Stimulated activated CD4-positive, alpha-beta T cell treated with anti-CD3 and anti-CD28 coated beads, Interleukin-1b, Interleukin-23, amount 100 ng/mL, for 1 hour (primary cell): ENCODE results near the gene TNFSF15.
"Not testable (repeated sequence)": the region's sequence is repeated elsewhere in the genome, so short reads cannot be mapped to it uniquely, and the experiment has no call there.

Source experiments
- DNase-seq, 2 donors: peaks; one replicate each; pipeline ENCODE4 v3.0.0-alpha.2; 2020; ENCODE audit warnings: low read depth in 2 of 2

TNFSF15 gene

DNA sequence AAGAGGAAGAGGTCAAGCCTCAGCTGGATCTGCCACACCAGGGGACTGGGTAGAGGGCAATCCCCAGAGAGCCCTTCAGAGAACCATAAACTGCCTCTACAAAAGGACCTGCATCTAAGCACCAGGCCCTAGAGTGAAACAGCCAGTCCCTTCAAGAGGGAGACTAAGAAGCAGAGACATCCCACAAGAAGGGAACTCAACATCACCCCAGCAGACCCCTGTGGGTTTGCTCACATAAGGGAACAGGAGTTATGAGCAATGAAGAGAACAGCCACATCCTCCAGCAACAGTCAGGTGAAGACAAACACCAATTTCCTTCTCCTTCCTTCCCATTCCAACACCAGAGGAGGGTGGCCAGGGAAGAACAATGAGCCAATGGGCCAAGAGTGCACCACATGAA lies 48.9 kb downstream of the TNFSF15 start:
- DNase-seq: no peak

DNA sequence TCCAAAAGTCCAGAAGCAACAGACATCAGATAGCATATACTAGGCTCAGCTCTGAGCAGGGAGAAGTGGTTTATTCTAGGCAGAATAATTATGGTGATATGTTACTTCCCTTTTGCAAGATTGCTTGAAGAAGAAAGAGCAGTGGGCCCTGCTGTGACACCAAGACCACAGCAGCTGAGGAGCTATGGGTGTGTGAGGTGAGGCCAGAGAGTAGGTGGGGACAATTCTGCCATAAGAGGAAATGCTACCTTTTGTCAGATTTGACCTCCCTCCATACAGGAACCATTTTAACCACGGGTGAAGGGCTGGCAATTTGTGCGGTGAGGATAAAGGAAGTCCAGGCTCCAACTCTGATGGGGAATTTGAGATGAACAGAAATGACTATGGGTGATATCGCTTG lies 51.3 kb downstream of the TNFSF15 start:
- DNase-seq: no peak

DNA sequence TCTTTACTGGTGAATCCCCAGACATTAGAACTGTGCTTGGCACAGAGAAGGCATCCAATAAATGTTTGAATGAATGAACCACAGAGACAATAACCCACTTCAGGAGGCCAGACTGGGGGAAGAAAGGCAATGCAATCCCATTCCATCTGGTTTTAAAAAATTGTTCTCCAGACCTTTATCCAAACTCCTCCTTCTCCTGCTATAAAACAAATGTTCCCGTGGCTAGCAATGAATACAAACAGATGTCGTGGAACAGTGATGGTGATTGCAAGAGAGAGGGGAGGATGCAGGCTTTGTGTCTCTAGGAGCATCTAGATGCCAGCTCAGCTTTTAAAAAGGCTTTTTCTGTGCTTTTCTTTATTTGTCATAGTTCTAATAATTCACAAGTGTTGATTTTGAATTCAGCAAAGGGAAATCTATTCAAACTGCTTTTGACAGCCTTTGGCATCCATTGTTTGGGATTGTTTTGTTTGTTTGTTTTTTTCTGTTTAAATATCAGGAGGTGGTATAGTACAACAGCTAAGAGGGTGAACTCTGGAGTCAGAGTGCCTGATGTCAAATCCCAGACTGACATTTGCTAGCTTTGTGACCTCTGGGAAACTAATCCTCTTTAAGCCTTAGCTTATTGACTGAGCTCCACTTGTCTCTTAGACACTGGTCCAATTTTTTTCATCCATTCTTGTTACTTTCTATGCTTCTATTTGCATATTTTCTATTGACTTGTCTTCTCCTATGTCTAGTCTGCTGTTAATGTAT lies 59.1 kb downstream of the TNFSF15 start:
- no peak for DNase-seq

DNA sequence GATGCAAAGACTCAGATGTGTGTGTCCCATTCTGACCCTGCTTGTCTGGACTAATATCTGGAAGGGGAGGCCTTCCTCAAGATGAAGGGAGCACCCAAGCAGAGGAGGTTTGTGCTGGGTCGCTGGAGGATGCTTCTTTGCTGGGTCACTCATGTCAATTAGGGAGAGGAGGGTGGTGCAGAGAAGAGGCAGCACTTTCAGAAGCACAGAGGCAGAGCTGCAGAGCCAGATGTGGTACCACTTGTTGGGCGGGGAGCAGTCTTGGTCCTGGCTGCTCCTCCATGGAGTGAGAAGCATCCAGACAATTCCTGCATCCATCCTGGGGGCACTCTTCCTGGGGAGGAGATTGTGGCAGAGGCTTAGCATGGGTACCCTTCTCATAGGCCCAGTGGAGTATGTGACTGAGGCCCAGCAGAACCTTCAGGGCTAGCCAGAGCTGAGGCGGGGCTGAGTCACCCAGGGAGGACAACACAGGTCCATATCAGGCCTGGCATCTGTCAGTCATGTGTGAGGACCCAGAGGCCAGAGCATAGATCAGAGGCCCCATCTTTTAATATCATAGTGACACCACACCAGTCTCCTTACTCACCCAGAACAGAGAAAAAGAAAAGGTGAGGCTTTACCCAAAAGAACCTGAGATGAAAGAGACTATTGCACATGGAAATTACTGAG lies 59.8 kb downstream of the TNFSF15 start:
- no peak for DNase-seq

DNA sequence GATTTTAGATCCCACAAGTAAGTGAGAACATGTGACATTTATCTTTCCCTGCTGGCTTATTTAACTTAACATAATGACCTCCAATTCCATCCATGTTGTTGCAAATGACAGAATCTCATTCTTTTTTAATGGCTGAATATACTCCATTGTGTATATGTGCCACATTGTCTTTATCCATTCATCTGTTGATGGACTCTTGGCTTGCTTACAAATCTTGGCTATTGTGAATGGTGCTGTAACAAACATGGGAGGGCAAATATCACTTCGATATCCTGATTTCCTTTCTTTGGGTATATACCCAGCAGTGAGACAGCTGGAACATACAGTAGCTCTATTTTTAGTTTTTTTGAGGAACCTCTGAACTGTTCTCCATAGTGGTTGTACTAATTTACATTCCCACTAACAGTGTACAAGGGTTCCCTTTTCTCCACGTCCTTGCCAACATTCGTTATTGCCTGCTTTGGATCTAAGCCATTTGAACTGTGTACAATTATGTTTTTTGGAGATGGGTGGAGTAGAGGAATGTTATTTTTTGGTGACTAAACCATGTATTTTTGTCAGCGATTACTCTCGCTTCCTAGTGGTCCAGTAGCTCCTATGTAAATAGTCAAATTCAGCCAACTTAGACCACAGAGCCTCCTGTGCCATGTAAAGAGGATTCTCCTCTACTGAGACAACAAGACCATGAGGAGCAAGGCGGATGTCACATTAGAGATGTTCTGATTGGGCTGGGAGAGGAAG lies 60.6 kb downstream of the TNFSF15 start:
- no peak for DNase-seq

DNA sequence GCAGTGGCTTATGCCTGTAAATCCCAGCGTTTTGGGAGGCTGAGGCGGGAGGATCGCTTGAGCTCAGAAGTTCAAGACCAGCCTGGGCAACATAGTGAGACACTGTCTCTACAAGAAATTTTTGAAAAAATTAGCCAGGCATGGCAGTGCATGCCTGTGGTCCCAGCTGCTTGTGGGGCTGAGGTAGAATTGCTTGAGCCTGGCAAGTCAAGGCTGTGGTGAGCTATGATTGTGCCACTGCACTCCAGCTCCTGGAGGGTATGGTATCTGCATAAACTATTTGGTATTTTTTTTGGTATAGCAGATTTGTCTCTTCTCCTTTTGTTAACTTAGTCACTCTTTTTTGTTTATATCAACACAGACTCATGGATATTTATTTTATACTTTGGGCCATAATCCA lies 62.4 kb downstream of the TNFSF15 start:
- no peak for DNase-seq

DNA sequence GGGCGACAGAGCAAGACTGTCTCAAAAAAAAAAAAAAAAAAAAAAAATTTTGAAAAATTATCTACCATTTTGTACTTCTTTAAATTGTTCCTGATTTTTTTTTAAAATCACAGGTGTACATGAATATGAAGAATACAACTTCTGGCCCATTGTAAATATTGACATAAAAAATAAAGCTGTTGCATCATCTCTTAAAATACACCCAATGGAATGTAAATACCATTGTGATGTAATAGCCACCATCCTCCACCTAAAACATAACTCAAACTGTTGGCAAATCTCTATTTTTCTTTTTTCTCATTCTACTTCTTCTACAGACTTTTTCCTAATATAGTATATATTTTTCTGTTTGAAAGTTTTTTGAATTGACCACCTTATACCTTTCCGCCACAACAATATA lies 62.9 kb downstream of the TNFSF15 start:
- DNase-seq: no peak

DNA sequence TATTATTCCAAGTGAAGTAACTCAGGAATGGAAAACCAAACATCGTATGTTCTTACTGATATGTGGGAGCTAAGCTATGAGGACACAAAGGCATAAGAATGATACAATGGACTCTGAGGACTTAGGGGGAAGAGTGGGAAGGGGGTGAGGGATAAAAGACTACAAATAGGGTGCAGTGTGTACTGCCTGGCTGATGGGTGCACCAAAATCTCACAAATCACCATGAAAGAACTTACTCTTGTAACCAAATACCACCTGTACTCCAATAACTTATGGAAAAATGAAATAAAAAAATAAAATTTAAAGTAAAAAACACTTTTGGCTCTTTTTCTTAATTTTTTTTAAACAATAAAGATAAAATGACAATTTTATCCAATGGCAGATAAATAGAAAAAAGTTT lies 64.3 kb downstream of the TNFSF15 start:
- DNase-seq: not testable (repeated sequence)

DNA sequence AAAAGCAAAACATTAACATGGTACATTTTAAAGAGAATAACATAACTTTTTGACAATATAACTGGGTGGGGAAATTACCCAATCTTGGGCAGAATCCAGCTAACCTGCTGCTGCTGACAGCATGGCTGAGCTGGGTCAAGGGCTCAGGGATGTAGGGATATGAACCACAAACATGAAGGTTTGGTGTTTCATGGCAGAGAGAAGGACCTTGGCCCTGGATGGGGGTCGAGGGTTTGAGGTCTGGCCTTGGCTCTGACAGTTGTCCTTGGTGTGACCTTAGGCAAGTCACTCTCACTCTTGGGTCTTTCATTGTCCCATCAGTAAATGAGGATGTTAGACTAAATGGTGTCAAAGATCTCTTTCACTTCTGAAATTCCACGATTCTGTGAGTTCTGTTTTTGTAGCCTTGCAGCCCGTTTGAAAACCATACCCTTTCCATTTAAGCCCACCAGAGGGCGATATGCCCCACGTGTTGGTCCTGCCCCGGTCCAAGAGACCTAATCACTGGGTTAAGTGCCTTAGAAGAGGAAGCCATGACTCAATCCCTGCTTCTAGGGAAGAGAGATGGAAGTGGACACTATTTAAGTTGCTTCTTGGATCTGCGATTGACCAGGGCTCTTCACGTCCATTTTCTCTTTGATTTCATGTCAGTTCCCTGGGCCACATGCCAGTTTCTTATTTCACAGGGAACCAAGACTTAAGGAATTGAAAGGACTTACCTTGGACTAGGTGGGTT lies 67.1 kb downstream of the TNFSF15 start:
- peak; percentile 32 to 50 for DNase-seq

DNA sequence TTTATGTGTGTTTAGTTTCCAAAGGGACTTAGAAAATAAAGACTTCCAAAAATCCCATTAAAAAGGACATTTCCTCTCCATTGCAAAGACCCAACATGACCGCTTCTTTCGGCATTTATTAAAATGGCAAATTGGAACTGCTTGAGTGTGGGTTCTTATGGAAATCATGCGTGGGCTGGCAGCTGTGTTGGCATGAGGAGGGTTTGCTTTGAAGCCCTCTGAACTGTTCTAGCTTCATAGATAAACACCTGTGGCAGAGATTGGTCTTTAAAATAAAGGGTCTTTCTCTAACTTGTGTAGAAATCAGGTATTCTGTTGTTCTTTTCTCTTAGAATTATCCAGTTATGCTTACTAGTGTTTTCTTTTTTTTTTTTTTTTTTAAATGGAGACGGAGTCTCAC lies 68.0 kb downstream of the TNFSF15 start:
- DNase-seq: no peak

DNA sequence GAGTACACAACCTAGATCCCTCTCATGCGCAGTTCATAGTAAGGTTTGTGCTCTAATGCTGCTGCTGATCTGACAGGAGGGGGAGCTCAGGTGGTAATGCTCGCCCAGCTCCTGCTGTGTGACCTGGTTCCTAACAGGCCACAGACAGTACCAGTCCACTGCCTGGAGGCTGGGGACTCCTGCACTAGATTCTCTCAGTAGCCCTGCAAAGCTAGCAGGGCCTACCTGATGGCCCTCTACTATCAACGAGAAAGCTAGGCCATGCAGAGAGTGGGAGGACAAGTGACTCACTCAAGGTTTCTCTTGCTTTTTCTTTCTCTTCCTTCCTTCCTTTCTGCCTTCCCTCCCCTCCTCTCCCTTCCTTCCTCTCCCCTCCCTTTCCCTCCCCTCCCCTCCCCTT lies 68.7 kb downstream of the TNFSF15 start:
- DNase-seq: no peak

DNA sequence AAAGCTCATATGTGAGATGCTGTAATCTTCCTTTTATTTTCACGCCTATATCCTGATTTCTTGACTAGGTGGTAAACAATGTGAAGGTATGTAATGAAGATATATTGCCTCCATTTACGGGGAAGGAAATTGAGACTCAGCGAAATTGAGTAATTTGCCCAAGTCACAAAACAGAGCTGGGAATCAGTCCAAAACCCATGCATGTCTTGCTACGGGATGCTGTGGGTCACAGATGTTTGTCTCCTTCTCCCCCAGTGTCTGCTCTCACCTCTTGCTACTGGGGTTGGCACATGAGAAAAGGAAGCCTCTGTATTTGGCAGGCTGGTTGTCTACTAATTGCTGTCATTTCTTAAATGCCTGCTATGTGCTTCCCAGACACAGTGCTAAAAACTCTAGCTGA lies 70.1 kb downstream of the TNFSF15 start:
- no peak for DNase-seq

DNA sequence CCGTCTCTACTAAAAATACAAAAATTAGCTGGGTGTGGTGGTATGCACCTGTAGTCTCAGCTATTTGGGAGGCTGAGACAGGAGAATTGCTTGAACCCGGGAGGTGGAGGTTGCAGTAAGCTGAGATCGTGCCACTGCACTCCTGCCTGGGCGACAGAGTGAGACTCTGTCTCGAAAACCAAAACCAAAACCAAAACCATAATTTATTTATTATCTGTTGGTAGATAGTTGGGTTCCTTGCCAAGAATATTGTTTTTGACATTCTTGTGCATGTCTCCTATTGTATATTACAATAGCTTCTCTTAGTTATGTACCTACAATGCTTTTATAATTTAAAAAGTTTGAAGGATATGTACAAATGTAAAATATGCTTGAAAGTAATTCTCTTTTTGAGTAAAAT lies 70.7 kb downstream of the TNFSF15 start:
- DNase-seq: not testable (repeated sequence)
